Glomerular visceral epithelial cell (primary cell): Measurements from ENCODE around the gene TSPAN7.
A peak's percentile ranks its signal among the peaks of the same experiment; 100 is the strongest.

Experiments
- DNase-seq: peaks from one replicate; pipeline ENCODE4 v3.0.0-alpha.2; 2016; ENCODE audit errors: extremely low spot score

The TSPAN7 gene

GRCh38 chrX:38561126-38561868 lies at the start of gene TSPAN7:
TSS of gene TSPAN7 (plus strand) at chrX:38561542. CDS start at chrX:38561547, 5 bp downstream.
- peak; percentile 70 for DNase-seq

- DNase-seq = no peak
Measured at GRCh38 chrX:38513112-38513742, 48.1 kb upstream of the TSPAN7 start.

GRCh38 chrX:38514016-38514854 lies 47.1 kb upstream of the TSPAN7 start:
- DNase-seq = no peak

- DNase-seq = no peak
Measured at GRCh38 chrX:38515291-38515690, 46.1 kb upstream of the TSPAN7 start.

- DNase-seq = no peak
Measured at GRCh38 chrX:38516196-38516774, 45.1 kb upstream of the TSPAN7 start.

GRCh38 chrX:38519651-38520050 lies 41.7 kb upstream of the TSPAN7 start:
- DNase-seq = no peak

- no peak for DNase-seq
Measured at GRCh38 chrX:38538134-38538533, 23.2 kb upstream of the TSPAN7 start.

GRCh38 chrX:38539748-38540147 lies 21.6 kb upstream of the TSPAN7 start:
- DNase-seq = no peak

- no peak for DNase-seq
Measured at GRCh38 chrX:38548508-38548907, 12.8 kb upstream of the TSPAN7 start.

GRCh38 chrX:38552721-38553120 lies 8.6 kb upstream of the TSPAN7 start:
- DNase-seq = no peak

GRCh38 chrX:38558686-38559085 lies 2.7 kb upstream of the TSPAN7 start:
- DNase-seq = no peak

- DNase-seq = no peak
Measured at GRCh38 chrX:38560776-38561125, 591 bp upstream of the TSPAN7 start.

- DNase-seq = no peak
Measured at GRCh38 chrX:38561951-38562719, 793 bp downstream of the TSPAN7 start.

GRCh38 chrX:38563030-38563429 lies 1.7 kb downstream of the TSPAN7 start:
- no peak for DNase-seq

GRCh38 chrX:38570396-38570795 lies 9.1 kb downstream of the TSPAN7 start:
- no peak for DNase-seq

- no peak for DNase-seq
Measured at GRCh38 chrX:38571058-38571457, 9.7 kb downstream of the TSPAN7 start.

GRCh38 chrX:38574858-38575257 lies 13.5 kb downstream of the TSPAN7 start:
- DNase-seq = no peak

GRCh38 chrX:38575888-38576287 lies 14.5 kb downstream of the TSPAN7 start:
- DNase-seq = no peak

- no peak for DNase-seq
Measured at GRCh38 chrX:38577738-38578137, 16.4 kb downstream of the TSPAN7 start.

GRCh38 chrX:38578167-38578566 lies 16.8 kb downstream of the TSPAN7 start:
- no peak for DNase-seq

- no peak for DNase-seq
Measured at GRCh38 chrX:38583181-38583580, 21.8 kb downstream of the TSPAN7 start.

- DNase-seq = no peak
Measured at GRCh38 chrX:38594434-38594833, 33.1 kb downstream of the TSPAN7 start.
